NK-92 treated with Interleukin-12 subunit alpha and Interleukin-12 subunit beta, amount 100 ng/mL, for 24 hours (cell line): ENCODE measurements around the gene PFKP.
"Not testable (repeated sequence)": the region's sequence is repeated elsewhere in the genome, so short reads cannot be mapped to it uniquely, and the experiment has no call there.

ENCODE experiments used
- DNase-seq: peaks from one replicate; lab custom pipeline; 2025; lab: John Stamatoyannopoulos, UW

Gene PFKP

DNA sequence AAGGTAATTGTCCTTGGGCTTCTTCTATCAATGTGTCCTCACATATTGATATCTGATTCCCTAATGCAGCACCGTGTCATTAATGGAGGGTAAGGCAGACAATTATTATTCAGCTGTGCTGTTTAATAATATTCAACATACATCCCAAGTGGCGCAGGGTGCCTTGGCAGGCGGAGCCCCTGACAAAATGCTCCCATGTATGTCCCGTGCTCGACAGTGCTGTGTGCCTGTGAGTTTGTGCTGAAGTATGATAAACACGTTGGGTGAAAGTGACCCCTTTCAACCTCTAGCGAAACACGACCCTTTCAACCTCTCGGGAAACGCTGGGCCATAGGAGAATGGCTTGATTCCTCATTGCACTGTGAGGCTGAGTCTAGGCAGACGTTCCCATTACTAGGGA lies 31.3 kb downstream of the PFKP start:
- DNase-seq, result no peak

DNA sequence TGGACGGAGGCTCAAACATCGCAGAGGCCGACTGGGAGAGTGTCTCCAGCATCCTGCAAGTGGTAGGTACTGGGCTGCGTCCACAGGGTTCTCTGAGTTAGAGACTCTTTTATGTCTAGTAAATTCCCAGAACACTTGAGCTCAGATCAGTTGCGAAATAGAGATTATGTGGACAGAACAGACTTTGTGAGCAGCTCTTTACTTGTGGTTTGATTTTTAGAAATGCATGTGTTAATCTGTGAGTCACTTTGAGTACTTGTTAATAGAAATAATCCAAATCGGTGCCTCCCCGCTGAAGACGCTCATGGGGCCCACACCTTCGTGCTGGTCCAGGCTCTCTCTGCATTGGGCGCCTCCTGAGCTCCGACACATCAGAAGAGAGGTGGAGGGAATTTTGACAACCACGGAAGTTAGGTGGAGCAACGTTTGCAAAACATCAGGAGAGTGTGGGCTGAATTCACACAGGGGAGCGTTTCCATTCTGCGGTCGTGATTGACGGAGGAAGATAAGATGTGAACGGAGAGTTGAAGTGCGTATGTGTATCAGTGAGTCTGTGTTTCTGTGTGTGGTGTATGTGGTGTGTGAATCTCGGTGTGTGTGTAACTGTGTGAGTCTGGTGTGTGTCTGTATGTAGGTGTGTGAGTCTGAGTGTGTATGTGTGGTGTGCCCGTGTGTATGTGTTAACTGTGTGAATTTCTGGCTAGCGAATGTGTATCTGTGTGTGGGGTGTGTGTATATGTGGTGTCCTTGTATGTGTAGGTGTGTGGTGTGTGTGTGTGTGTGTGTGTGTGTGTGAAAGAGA lies 32.1 kb downstream of the PFKP start:
- DNase-seq, result no peak

DNA sequence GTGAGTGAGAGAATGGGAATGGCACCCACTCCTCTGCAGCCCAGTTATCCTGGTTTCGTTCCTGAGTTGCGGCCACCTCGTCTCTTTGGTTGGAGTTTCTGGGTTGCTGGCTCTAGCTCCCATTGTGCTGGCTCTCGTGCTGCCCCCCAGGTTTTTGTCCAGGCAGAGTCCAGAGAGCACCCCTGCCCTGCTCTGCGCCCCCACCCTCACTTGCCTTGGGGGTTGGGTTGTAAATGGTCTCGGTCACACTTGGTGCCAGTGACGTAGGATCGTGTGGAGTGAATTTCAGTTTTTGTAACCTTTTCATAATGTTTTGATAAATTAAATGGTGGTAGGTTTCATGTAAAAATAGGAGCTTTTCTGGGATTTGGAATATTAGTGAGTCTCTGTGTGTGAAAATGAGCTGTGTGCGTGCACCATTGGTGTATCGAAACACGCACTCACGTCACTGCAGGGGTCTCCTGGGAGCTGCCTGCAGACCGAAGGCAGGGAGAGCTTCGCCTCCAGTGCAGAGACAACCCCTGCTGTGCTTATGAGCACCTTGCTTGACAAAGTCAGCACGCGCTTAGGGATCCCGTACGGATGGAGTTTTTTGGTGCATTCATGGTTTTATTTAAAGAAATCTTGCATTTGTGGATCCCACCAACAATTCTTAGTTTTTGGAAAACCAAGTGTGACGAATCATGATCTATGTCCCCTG lies 32.9 kb downstream of the PFKP start:
- DNase-seq, result no peak

DNA sequence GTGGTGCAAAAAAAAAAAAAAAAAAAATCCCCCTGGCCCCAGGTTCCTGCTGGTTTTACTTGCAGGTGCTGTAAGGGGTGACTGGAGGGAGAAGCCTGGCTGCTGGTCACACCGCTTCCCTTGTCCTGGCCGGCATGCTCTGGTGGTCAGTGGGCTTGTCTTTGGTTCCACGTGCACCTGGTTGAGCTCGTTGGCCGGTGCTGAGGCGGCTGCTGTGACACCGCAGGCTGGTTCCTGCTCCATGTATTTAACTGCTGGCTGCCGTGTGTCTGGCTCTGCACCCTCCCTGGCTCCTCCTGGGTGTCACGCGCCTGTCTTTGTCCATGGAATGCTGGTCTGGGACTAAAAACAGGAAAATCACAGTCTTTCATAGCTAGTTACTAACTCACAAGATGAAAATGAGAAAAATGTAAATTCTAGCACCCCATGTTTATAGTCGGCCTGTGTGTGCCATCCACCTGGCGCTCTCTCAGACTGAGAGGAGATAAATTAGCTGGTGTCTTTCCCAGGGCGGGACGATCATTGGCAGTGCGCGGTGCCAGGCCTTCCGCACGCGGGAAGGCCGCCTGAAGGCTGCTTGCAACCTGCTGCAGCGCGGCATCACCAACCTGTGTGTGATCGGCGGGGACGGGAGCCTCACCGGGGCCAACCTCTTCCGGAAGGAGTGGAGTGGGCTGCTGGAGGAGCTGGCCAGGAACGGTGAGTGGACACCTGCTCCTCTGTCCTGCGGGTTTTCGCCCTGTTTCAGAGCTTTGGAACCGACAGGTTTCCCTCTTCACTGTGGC lies 33.7 kb downstream of the PFKP start:
- no peak for DNase-seq

DNA sequence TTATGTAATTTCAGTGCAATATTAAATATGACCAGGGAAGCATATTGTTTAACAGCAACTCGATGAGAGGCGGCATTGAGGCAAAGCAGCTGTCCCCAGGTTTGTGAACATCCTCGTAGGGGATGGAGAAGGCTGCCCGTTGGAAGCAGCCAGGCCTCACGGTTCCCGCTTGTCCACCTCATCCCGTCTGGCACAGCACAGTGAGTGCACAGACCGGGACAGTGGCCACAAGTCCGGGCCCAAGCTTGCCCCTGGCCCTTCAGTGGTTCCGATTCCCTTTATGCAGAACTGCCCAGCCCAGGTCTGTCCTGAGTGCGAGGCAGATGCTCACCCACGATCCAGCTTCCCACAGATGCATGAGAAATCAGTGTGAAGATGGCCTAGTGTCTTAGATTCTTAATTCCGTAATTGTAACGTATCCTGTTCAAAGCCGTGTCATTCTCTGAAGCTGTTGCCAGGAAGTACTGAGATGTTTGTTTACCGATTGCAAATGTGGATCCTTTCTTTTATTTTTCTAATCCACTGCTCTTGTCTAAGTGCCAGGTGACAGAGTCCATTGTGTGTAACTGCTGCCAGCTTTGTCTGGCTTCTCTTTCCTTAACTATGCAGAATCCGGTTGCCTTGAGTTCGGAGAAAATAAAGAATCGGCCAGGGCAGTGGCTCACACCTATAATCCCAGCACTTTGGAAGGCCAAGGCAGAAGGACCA lies 35.5 kb downstream of the PFKP start:
- no peak for DNase-seq

DNA sequence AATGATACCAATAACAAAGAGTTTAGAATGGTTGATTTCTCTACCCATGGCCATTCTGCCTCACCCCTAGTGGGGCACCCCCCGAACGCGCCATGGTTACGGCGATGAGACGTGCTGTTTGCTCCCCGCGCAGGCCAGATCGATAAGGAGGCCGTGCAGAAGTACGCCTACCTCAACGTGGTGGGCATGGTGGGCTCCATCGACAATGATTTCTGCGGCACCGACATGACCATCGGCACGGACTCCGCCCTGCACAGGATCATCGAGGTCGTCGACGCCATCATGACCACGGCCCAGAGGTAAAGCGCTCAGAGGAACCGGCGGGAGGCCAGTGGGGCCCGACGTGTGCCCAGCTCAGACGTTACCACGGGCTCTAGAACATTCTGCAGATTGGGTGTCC lies 36.3 kb downstream of the PFKP start:
- no peak for DNase-seq

DNA sequence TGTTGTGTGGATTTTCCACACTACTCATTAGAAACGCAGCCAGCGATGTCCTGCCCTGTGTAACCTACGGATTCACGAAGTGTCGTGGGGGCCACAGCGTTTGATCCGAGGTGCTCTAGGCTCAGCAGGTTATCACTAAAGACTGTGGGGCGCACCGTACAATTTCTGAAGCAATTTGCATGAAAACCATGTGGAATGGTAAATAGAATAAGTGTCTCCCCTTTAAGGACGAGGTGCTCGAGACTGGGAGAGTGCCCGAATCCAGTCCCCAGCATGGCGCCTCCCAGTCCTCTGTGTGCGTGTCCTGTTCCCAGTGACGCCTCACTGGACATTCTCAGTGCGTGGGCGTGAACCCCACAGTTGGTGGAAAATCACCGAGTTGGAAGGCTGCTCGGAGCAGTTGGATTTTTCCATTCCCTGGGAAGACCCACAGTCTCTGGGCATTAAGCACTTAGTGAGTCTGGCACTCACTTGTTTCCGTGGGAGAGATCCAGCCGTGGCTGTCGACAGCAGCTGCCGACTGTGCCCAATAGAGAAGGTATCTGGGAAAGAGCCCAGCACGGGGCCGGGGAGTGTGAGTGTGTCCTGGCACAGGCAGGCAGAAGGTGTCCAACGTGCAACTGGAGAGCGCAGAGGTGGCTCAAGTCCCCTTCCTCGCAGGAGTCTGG lies 37.0 kb downstream of the PFKP start:
- no peak for DNase-seq

DNA sequence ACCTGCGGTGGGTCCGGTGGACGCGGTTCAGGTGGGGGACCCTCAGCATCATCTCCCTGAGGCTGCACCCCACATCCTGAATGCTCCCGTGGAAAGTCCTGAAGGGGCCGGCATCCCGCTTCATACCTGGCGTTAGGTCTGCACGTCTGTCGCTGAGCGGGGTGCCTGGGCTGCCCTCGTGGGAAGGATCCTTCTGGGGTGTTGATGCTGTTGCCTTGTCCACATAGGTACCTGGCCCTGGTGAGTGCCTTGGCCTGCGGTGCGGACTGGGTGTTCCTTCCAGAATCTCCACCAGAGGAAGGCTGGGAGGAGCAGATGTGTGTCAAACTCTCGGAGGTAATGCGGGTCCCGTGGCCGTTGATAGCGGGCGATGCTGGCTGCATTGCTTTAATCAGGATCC lies 37.8 kb downstream of the PFKP start:
- no peak for DNase-seq

DNA sequence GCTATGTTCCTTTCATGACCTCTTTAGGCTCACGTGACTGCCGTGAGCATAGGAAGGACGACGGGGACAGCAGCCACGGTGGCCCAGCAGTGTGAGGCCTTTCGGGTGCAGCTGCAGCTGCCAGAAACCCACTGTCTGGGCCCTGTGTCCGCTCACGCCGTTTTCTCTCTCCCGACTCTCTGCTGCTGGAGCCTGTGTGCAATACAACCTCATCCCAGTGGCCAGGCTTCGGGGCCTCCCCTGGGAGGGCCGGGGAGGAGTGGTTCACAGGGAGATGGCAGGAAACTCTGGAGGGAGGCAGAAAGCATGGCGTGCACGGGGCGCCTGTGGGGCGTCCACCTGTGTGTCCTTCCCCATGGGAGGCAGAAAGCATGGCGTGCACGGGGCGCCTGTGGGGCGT lies 38.6 kb downstream of the PFKP start:
- no peak for DNase-seq

DNA sequence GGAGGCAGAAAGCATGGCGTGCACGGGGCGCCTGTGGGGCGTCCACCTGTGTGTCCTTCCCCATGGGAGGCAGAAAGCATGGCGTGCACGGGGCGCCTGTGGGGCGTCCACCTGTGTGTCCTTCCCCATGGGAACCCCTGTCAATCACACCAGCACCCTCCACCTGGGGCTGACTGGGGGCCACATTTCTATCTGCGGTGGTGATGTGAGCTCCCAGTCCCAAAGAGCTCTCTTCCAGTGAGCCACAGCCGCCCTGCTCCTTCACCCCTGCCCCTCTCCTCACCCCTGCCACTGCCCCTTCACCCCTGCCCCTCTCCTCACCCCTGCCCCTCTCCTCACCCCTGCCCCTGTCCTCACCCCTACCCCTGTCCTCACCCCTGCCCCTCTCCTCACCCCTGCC lies 39.0 kb downstream of the PFKP start:
- DNase-seq, result not testable (repeated sequence)

DNA sequence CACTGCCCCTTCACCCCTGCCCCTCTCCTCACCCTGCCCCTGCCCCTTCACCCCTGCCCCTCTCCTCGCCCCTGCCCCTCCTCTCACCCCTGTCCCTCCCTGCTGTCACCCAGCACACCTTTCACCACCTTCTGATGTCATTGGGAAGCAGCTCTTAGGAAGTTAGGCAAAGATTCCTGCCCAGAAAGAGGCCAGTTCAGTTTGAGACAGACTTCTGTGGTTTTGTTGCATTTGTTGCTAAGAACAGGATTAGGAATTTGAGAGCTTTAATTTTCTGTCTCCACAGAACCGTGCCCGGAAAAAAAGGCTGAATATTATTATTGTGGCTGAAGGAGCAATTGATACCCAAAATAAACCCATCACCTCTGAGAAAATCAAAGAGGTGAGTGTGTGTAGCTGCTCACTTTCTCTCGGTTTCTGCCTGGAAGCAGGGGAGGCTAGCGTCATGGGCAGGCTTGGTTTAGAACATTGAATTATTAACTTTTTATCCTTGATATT lies 39.6 kb downstream of the PFKP start:
- no peak for DNase-seq

DNA sequence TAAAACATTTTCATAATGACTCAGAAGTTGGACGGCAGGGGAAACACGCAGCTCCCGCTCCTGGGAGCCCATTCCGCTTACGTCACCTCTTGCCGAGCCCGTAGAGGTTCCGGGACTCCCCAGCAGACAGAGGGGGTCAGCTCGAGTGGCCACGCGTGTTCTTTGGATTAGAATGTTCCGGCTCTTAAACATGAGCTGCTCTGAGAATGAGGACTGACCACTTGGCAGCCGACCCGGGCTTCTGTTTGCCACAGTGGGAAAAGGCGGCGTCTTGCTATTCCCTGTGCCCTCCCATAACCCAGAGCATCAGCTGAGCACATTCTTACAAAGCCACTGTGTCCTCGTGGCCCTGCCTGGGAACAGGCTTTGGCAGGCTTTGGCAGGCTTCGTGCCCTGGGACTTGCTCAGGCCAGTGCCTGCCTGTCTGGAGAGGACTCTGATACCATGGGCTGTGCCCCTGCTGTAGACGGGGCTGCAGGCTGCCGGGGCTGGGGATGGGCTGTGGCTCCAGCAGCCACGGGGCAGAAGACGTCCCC lies 40.1 kb downstream of the PFKP start:
- DNase-seq, result no peak

DNA sequence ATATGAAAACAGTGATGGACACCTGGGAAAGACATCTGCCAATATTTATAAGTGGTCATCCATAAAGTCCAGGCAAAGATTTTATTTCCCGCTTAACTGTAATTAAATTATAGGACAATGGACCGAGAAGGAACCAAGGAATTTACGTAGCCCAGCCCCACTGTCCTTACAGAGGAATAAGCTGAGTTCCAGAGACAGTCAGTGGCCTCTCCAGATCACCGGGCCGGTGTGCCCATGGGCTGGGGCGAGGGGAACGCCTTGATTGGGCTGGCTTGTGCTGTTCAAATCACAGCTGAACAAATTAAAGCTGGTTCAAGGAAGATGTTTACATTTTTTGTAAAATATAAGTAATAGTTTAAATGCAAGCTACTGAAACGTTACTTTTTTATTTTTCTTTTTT lies 40.7 kb downstream of the PFKP start:
- no peak for DNase-seq

DNA sequence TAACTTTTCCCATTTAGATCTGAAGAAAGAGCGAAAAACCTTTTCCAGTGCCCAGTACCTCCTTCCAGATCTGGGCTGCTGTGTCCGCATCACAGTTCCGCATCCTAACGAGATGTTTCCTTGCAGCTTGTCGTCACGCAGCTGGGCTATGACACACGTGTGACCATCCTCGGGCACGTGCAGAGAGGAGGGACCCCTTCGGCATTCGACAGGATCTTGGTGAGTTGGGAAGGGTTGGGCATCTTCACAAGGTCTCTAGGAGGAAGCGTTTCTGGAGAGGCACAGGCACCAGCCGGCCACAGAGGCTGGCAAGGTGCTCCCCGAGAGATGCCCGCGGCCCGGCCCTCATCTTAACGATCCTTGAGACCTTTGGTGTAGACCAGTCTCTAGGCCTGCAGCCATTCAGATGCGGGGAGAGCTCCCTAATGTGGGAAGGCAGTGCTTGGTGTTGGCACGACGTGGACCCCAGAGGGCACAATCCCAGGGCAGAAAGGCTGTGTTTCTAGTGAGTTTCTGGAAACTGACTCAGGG lies 41.3 kb downstream of the PFKP start:
- no peak for DNase-seq

DNA sequence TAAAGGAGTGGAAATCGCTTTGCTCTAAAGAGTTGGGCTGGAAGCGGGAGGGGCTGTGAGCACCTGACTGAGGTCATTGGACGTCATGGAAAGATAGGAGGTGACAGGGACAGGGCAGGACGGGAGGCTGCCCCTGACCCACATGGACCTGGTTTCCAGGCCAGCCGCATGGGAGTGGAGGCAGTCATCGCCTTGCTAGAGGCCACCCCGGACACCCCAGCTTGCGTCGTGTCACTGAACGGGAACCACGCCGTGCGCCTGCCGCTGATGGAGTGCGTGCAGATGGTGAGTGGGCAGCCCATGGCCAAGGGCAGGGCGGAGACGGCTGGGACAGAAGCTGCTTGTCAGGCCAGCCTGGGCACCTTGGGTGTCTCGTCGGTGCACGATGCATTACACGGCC lies 41.8 kb downstream of the PFKP start:
- no peak for DNase-seq

DNA sequence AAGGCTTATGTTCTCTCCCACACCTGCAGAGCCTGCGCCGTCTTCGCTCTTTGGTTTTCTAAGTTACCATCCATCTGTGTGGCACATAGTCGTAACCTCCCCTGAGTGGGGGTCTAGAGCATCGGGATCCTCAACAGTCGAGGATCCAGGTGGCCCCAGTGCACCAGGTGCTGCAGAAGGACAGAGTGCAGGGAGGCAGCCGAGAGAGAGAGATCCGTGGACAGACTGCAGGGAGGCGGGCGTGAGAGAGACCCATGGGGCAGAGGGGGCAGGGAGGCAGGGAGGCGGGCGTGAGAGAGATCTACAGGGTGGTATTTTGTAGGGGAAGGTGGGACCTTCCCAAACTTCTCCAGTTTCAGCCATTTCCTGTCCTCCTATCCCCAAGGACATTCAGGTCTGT lies 42.3 kb downstream of the PFKP start:
- no peak for DNase-seq

DNA sequence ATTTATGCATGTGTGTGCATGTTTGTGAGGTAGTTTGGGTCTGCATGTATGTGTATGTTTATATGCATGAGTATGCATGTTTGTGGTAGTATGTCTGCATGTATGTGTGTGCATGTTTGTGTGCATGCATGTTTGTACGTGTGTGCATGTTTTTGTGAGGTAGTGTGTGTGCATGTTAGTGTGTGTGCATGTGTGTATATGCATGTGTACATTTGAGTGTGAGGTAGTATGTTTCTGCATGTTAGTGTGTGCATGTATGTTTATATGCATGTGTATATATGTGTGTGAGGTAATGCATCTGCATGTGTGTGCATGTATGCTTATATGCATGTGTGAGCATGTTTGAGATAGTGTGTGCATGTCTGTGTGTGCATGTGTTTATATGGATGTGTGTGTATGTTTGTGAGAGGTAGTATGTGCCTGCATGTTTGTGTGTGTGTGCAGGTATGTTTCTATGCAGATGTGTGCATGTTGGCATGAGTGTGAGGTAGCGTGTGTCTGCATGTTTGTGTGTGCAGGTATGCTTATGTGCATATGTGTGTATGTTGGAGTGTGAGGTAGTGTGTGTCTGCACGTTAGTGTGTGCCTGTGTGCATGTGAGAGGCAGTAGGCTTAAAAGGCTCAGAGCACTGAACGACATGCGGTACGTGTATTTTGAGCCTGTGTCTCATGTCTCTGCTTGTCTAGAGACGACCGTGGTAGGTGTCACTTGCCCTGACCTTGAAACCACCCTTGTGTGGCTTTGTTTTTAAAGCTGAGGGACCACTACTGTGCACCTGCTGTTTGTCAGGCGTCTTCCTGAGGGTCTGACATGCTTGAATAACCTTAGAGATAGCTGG lies 43.7 kb downstream of the PFKP start:
- no peak for DNase-seq

DNA sequence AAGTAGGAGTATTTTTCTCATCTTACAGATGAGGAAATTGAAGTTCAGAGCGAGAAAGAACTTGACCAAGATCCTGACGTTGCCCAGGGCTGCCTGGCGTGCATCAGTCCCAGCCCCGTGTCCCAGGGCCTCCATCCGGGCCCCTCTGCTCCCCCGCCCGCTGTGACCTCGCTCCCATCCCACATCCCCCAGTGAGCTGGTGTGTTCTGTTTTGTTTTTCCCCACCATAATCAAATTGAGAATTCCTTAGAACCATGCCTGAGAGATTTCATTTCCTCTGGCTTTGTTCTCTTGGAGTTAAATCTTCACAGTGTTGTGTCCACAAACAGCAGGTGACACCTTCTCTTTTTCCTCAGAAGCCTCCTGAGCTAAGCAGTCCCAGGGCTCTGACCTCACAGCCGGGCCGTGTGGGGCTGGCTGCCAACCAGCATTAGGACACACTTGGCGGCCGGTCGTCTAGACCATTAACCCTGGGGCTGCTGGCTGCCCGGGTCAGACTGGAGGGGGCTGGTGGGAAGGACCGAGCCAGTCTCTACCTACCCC lies 44.3 kb downstream of the PFKP start:
- no peak for DNase-seq

DNA sequence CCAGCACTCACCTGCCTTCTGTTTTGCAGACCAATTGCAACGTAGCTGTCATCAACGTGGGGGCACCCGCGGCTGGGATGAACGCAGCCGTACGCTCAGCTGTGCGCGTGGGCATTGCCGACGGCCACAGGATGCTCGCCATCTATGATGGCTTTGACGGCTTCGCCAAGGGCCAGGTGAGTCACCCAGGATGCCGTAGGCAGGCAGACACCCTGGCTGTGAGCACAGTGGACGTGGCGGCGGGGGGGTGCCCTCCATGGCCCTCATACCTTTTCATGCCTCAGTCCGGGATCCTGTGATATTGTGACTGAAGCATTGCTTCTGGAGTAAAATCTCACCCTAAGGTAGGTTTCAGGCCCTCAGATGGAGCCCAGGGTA lies 46.0 kb downstream of the PFKP start:
- no peak for DNase-seq

DNA sequence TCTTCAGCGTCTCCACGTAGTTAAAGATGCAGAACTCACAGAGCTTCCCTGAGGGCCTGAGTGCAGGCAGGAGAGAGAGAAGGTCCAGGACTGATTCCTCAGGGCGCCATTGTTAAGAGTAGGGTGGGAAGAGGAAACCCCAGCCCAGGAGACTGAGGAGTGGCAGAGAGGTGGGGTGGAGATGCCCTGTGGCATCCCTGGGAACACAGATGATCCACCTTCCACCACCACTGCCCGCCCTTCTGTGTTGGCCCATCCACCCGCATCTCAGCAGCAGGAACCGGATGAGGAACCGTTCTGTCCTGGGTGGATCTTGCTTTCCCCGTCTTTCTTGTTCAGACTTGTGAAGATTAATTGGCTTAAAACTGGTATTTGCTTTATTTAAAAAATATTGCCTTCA lies 48.3 kb downstream of the PFKP start:
- DNase-seq, result no peak
